Choroid plexus epithelial cell (primary cell): Measurements from ENCODE around the gene SLC16A13.

Experiments
- DNase-seq: peaks from one replicate; pipeline ENCODE4 v3.0.0-alpha.2; 2010; ENCODE audit warnings: low read depth
- H3K4me3 ChIP-seq: 2 replicates; pipeline ENCODE4 v1.5.1; 2011; ENCODE audit warnings: low read depth, mild to moderate bottlenecking, control low read depth, low read length, moderate library complexity
- CTCF ChIP-seq: conservative IDR thresholded peaks from 2 replicates; pipeline ENCODE4 v1.5.1; 2011; ENCODE audit warnings: low read depth, mild to moderate bottlenecking, control low read depth, inconsistent platforms, low read length, moderate library complexity

Gene SLC16A13

GRCh38 chr17:7014261-7014994 is 21.4 kb upstream of the SLC16A13 start:
- peak; percentile 55 for TF ChIP-seq CTCF
- peak; percentile 98 for DNase-seq
- H3K4me3 ChIP-seq: peak overlapping the region; percentile 99

- peak; percentile 91 for DNase-seq
- TF ChIP-seq CTCF: no peak
Observed at GRCh38 chr17:7014995-7015958, 20.5 kb upstream of the SLC16A13 start.

DNA sequence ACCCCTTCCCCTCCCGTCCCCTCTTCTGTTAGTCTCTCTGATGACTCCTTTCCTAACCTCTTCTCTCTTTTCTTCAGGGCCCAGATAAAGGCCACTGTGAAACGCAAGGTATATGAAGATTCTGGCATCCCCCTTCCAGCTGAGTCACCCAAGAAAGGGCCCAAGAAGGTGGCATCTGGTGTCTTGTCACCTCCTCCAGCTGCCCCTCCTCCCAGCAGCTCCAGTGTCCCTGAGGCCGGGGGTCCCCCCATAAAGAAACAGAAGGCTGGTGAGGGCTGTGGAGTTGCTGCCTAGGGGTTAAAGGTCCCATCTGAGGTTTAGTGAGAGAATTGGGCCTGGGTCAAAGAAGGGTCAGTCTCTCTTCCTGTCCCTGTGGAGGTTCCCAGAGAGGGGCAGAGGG is 19.4 kb upstream of the SLC16A13 start:
- H3K4me3 ChIP-seq: no peak overlapping the region
- TF ChIP-seq CTCF: no peak
- DNase-seq: no peak

More at GRCh38 chr17:7014995-7015958, 20.5 kb upstream of the SLC16A13 start:
- H3K4me3 ChIP-seq: peak overlapping the region; percentile 99

DNA sequence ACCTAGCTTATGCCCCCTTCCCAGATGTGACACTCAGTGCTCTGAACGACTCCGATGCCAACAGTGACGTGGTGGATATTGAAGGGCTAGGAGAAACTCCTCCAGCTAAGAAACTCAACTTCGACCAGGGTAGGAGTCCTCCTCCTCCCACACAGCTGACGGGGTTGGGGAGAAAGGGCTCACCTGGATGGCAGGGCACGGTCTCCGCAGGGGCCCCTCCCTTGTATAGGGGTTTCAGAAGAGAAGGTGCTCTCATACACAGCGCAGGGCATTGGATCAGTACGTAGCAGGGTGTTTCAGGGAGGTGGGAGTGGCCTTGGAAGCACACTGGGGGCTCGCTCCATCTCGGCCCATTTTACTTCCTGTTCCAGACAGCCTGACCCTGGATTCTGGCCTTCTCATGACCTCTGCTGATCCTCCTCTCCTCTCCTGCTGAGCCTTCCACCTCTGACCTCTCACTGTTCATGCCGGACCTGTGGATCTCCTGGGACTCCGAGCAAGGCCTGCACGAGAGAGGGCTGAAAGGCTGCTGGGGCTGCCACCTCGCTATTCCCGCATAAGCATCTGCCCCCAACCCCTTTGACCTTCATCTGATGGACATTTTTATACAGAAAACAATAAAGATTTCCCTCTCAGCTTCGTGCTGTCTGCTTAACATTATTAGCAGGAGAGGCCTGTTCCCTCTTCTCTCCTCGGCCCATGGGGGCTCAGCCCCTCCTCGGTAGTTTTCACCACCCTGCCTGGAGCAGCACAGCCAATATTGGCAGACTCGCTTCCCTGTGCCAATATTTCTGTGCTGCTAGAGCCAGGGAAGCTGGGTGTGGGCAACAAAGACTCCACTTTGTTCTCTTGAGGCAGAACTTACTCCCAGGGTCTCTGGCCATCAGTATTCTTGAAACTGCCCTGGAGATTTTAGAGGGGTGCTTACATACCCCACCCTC is 18.7 kb upstream of the SLC16A13 start:
- no peak for DNase-seq
- no peak overlapping the region for H3K4me3 ChIP-seq
- TF ChIP-seq CTCF: no peak

GRCh38 chr17:7017827-7018200 is 18.0 kb upstream of the SLC16A13 start:
- DNase-seq: no peak

More at GRCh38 chr17:7017827-7018200, 18.0 kb upstream of the SLC16A13 start:
- H3K4me3 ChIP-seq: no peak overlapping the region
- TF ChIP-seq CTCF: no peak
